ENCODE measurements around the gene FRMD6.

GRCh38 chr14:51610771-51611170 is 40.9 kb upstream of the FRMD6 start:
- no peak for TF ChIP-seq CTCF (IDR thresholded peaks at IDR 0.05)
- TF ChIP-seq POLR2A (IDR thresholded peaks at IDR 0.05), result no peak

Measured in uterus (tissue), 2 donors.